ENCODE measurements around the gene CAVIN4. TPM values are rescaled to one million over a fixed set of nuclear protein-coding genes. Genes with fewer than 3 reads are reported as not detected.

The CAVIN4 gene
- total RNA-seq, 1 experiment from 2014 or later: 7.1 TPM

DNA sequence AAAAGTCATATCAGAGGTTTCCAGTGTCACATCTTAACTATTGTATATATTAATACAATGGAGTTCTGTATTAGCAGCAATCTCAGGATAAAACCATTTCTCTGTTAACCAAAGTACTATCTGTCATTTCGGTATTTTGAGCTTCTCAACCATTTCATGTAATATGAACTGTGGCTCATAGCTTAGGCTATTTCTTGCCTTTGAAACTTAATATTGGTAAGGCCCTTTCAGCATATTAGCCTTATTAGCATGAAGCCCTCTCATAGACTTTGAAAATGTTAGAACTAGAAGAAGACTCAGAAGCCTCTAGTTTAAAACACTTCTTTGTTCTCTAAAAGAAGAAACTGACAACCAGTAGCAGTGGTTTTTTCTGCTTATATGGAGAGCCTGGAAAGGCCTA, 731 bp downstream of the CAVIN4 start (continued):
- TF ChIP-seq ZNF416 (CRISPR knock-in tag; IDR thresholded peaks at IDR 0.05): no peak
- TF ChIP-seq GTF2I (CRISPR knock-in tag; conservative IDR thresholded peaks at IDR 0.05): no peak
- TF ChIP-seq, protein P1, sequence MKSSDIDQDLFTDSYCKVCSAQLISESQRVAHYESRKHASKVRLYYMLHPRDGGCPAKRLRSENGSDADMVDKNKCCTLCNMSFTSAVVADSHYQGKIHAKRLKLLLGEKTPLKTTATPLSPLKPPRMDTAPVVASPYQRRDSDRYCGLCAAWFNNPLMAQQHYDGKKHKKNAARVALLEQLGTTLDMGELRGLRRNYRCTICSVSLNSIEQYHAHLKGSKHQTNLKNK (CRISPR knock-in tag; IDR thresholded peaks at IDR 0.05): no peak

- CTCF ChIA-PET: no interaction called here
- no peak overlapping the region for H3K27ac Mint-ChIP-seq
These were observed 1.8 kb downstream of the CAVIN4 start for GRCh38 chr9:100579665-100580064.

DNA sequence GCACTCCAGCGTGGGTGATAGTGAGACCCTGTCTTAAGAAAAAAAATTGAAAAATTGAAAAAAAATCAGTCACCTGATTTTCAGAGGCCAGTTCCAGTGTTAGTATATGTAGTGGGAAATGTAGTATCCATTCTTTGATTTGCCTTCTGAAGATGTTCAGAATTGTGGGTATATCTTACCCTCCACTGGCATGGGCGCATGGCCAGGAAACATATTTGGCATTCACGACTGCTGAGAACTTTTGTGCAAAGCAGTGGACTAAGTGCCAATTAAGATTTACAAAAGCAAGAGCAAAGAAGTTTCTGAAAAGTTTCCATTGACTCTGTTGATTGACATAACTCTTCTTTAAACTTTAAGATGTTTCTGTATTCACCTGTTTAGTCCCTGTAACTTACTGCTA, 2.4 kb downstream of the CAVIN4 start:
- Mint-ChIP-seq H3K9me3 (no peaks in the 10 kb centered on the region), H3K36me3 (peaks cover 14% of the 10 kb centered on the region; the same call in 1 of the 2 replicates), H3K4me3 (no peak overlapping the region), H3K27me3 (ENCODE audit: low read depth) (no peaks in the 10 kb centered on the region), H3K27ac (no peak overlapping the region), H3K4me1 (no peaks in the 10 kb centered on the region)
- ChIA-PET CTCF (no interaction called here), POLR2A (no interaction called here)
- DNase-seq (ENCODE audit: low spot score): no peak
- ATAC-seq: no peak
- no peak for TF ChIP-seq ESRRA (CRISPR knock-in tag; IDR thresholded peaks at IDR 0.05; ENCODE audit: borderline replicate concordance)
- TF ChIP-seq, protein P2, sequence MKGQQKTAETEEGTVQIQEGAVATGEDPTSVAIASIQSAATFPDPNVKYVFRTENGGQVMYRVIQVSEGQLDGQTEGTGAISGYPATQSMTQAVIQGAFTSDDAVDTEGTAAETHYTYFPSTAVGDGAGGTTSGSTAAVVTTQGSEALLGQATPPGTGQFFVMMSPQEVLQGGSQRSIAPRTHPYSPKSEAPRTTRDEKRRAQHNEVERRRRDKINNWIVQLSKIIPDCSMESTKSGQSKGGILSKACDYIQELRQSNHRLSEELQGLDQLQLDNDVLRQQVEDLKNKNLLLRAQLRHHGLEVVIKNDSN (CRISPR knock-in tag; IDR thresholded peaks at IDR 0.05): no peak
- no peak for TF ChIP-seq NFYB (CRISPR knock-in tag; conservative IDR thresholded peaks at IDR 0.05; ENCODE audit: low read depth)
- TF ChIP-seq, protein P3, sequence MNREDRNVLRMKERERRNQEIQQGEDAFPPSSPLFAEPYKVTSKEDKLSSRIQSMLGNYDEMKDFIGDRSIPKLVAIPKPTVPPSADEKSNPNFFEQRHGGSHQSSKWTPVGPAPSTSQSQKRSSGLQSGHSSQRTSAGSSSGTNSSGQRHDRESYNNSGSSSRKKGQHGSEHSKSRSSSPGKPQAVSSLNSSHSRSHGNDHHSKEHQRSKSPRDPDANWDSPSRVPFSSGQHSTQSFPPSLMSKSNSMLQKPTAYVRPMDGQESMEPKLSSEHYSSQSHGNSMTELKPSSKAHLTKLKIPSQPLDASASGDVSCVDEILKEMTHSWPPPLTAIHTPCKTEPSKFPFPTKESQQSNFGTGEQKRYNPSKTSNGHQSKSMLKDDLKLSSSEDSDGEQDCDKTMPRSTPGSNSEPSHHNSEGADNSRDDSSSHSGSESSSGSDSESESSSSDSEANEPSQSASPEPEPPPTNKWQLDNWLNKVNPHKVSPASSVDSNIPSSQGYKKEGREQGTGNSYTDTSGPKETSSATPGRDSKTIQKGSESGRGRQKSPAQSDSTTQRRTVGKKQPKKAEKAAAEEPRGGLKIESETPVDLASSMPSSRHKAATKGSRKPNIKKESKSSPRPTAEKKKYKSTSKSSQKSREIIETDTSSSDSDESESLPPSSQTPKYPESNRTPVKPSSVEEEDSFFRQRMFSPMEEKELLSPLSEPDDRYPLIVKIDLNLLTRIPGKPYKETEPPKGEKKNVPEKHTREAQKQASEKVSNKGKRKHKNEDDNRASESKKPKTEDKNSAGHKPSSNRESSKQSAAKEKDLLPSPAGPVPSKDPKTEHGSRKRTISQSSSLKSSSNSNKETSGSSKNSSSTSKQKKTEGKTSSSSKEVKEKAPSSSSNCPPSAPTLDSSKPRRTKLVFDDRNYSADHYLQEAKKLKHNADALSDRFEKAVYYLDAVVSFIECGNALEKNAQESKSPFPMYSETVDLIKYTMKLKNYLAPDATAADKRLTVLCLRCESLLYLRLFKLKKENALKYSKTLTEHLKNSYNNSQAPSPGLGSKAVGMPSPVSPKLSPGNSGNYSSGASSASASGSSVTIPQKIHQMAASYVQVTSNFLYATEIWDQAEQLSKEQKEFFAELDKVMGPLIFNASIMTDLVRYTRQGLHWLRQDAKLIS (CRISPR knock-in tag; IDR thresholded peaks at IDR 0.05; ENCODE audit: borderline replicate concordance): no peak
- TF ChIP-seq, protein P4, sequence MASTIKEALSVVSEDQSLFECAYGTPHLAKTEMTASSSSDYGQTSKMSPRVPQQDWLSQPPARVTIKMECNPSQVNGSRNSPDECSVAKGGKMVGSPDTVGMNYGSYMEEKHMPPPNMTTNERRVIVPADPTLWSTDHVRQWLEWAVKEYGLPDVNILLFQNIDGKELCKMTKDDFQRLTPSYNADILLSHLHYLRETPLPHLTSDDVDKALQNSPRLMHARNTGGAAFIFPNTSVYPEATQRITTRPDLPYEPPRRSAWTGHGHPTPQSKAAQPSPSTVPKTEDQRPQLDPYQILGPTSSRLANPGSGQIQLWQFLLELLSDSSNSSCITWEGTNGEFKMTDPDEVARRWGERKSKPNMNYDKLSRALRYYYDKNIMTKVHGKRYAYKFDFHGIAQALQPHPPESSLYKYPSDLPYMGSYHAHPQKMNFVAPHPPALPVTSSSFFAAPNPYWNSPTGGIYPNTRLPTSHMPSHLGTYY (CRISPR knock-in tag; IDR thresholded peaks at IDR 0.05): no peak
- no peak for TF ChIP-seq PRDM15 (CRISPR knock-in tag; IDR thresholded peaks at IDR 0.05)
- TF ChIP-seq, protein P5, sequence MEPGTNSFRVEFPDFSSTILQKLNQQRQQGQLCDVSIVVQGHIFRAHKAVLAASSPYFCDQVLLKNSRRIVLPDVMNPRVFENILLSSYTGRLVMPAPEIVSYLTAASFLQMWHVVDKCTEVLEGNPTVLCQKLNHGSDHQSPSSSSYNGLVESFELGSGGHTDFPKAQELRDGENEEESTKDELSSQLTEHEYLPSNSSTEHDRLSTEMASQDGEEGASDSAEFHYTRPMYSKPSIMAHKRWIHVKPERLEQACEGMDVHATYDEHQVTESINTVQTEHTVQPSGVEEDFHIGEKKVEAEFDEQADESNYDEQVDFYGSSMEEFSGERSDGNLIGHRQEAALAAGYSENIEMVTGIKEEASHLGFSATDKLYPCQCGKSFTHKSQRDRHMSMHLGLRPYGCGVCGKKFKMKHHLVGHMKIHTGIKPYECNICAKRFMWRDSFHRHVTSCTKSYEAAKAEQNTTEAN (CRISPR knock-in tag; IDR thresholded peaks at IDR 0.05): no peak
- no peak for TF ChIP-seq NFE2L1 (CRISPR knock-in tag; IDR thresholded peaks at IDR 0.05)
- no peak for TF ChIP-seq HMGXB4 (CRISPR knock-in tag; IDR thresholded peaks at IDR 0.05)

More at GRCh38 chr9:100579665-100580064, 1.8 kb downstream of the CAVIN4 start:
- no peaks in the 10 kb centered on the region for H3K4me1 Mint-ChIP-seq
- TF ChIP-seq ZNF121 (CRISPR knock-in tag; IDR thresholded peaks at IDR 0.05) (no peak), RELA (CRISPR knock-in tag; IDR thresholded peaks at IDR 0.05; ENCODE audit: borderline replicate concordance) (no peak), PRRX2 (CRISPR knock-in tag; IDR thresholded peaks at IDR 0.05) (no peak), NFATC4 (CRISPR knock-in tag; IDR thresholded peaks at IDR 0.05) (no peak), ETV6 (CRISPR knock-in tag; IDR thresholded peaks at IDR 0.05) (no peak), NFE2L1 (CRISPR knock-in tag; IDR thresholded peaks at IDR 0.05) (no peak), ZNF219 (CRISPR knock-in tag; IDR thresholded peaks at IDR 0.05; ENCODE audit: borderline replicate concordance) (no peak), ZBTB21 (CRISPR knock-in tag; IDR thresholded peaks at IDR 0.05; ENCODE audit: borderline replicate concordance) (no peak), HMGA2 (CRISPR knock-in tag; IDR thresholded peaks at IDR 0.05) (no peak), ESRRA (CRISPR knock-in tag; IDR thresholded peaks at IDR 0.05; ENCODE audit: borderline replicate concordance) (no peak), ZNF423 (CRISPR knock-in tag; IDR thresholded peaks at IDR 0.05) (no peak), ZNF416 (CRISPR knock-in tag; IDR thresholded peaks at IDR 0.05) (no peak)
- TF ChIP-seq, protein P6, sequence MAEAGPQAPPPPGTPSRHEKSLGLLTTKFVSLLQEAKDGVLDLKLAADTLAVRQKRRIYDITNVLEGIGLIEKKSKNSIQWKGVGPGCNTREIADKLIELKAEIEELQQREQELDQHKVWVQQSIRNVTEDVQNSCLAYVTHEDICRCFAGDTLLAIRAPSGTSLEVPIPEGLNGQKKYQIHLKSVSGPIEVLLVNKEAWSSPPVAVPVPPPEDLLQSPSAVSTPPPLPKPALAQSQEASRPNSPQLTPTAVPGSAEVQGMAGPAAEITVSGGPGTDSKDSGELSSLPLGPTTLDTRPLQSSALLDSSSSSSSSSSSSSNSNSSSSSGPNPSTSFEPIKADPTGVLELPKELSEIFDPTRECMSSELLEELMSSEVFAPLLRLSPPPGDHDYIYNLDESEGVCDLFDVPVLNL (CRISPR knock-in tag; IDR thresholded peaks at IDR 0.05; ENCODE audit: borderline replicate concordance, low read depth): no peak
- TF ChIP-seq, protein P2 (CRISPR knock-in tag; IDR thresholded peaks at IDR 0.05): no peak
- DNase-seq (ENCODE audit: low spot score): no peak
- H3K4me3 Mint-ChIP-seq: no peak overlapping the region
- POLR2A ChIA-PET: no interaction called here
- peaks cover 14% of the 10 kb centered on the region; the same call in 1 of the 2 replicates for H3K36me3 Mint-ChIP-seq
- H3K9me3 Mint-ChIP-seq: no peaks in the 10 kb centered on the region
- no peak for ATAC-seq
- no peaks in the 10 kb centered on the region for H3K27me3 Mint-ChIP-seq (ENCODE audit: low read depth)
